HL-60 (cell line): ENCODE results near the gene ASB7.

Experiments
- DNase-seq, 2 experiments: peaks; one replicate each; pipeline ENCODE4 v3.0.0-alpha.2; 2010 to 2020; ENCODE audit warnings: low read depth in 1 of 2, low spot score in 1 of 2
- H3K27ac ChIP-seq: fragments of 250-450 bp; sonication (Bioruptor Pico); replicated peaks from 2 replicates; pipeline ENCODE4 v1.5.1; 2020; ENCODE audit warnings: mild to moderate bottlenecking, moderate library complexity
- H3K27me3 ChIP-seq: fragments of 250-450 bp; sonication (Bioruptor Pico); 2 replicates; pipeline ENCODE4 v1.5.1; 2021; ENCODE audit warnings: mild to moderate bottlenecking, moderate library complexity; ENCODE audit not compliant: insufficient read depth, poor library complexity, severe bottlenecking
- H3K4me3 ChIP-seq: replicated peaks from 2 replicates; pipeline ENCODE4 v1.5.1; 2011; ENCODE audit warnings: mild to moderate bottlenecking, control low read depth, low read length; ENCODE audit not compliant: insufficient read depth
- GABPA ChIP-seq: IDR thresholded peaks from 2 replicates; pipeline ENCODE4 v1.6.1; 2012; ENCODE audit warnings: low read depth
- POLR2AphosphoS5 ChIP-seq: IDR thresholded peaks from 2 replicates; pipeline ENCODE4 v1.6.1; 2012; ENCODE audit warnings: low read depth
- SPI1 ChIP-seq: IDR thresholded peaks from 2 replicates; pipeline ENCODE4 v1.6.1; 2012; ENCODE audit warnings: low read depth, mild to moderate bottlenecking, borderline replicate concordance
- long read RNA-seq: library from polyadenylated mRNA; unstranded; transcript quantifications from one replicate; pipeline ENCODE4 v2.0.0, GENCODE V29; 2020
- TF ChIP-seq, protein P1 (sequence below): IDR thresholded peaks from 2 replicates; pipeline ENCODE4 v1.6.1; 2012; ENCODE audit warnings: low read depth; ENCODE audit not compliant: insufficient replicate concordance
- TF ChIP-seq, protein P2 (sequence below): IDR thresholded peaks from one replicate; pipeline ENCODE4 v1.5.1; 2011; ENCODE audit warnings: low read length, control low read depth, inconsistent platforms; ENCODE audit not compliant: insufficient read depth

ASB7 gene
- long read RNA-seq, full-length matches to known transcripts = 45 of 59 reads
- long read RNA-seq, partial matches to known transcripts = 6 of 59 reads
- long read RNA-seq, other reads (novel, unspliced or antisense) = 8 of 59 reads

DNA sequence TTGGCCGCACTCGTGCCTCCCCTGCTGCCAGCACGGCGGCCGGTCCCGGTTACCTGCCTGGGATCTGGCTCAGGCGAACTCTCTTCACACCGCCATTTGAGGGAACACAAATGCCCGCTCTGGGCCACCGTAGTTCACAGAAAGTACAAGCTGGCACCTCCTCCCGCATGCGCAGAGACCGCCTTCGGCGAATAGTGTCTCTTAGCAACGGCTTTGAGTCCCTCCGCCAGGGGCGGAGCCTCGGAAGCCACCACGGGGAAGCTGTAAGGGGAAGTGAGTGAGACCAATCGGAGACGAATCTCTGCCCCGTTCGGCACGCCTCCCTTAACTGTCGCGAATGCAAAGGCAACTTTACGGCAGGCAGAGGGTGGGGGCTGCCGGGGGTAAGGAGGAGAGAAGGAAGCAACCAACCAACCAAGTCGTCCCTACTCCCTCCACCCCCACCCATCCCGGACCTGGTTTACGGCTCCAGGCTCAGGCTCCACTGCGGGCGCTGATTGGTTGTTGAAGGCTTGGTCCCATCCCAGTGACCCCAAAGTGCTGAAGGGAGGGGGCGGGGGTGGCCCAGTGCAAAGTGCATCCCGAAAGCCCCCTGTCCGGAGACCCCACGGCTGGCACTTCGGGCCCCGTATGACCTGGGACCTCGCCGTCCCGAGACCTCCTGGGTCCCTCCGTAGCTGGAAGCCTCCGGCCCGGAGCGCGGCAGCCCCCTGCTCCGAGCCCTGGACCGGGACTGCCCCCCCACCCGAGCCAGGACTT is at the start of gene ASB7, which contains the start of gene LINS1:
TSS of gene ASB7 (plus strand) at position 526 of the 759 bp plus-strand sequence. CDS start 9,628 bp downstream, outside the sequence.
TSS of gene LINS1 (minus strand) at position 121 of the 759 bp plus-strand sequence. CDS start 21,342 bp downstream, outside the sequence.
- H3K27me3 ChIP-seq = no peaks in the 10 kb centered on the region
- TF ChIP-seq POLR2AphosphoS5 (no peak; the same call in 1 of the 2 replicates), GABPA (no peak), SPI1 (peak; percentile 97)
- TF ChIP-seq, protein P1, sequence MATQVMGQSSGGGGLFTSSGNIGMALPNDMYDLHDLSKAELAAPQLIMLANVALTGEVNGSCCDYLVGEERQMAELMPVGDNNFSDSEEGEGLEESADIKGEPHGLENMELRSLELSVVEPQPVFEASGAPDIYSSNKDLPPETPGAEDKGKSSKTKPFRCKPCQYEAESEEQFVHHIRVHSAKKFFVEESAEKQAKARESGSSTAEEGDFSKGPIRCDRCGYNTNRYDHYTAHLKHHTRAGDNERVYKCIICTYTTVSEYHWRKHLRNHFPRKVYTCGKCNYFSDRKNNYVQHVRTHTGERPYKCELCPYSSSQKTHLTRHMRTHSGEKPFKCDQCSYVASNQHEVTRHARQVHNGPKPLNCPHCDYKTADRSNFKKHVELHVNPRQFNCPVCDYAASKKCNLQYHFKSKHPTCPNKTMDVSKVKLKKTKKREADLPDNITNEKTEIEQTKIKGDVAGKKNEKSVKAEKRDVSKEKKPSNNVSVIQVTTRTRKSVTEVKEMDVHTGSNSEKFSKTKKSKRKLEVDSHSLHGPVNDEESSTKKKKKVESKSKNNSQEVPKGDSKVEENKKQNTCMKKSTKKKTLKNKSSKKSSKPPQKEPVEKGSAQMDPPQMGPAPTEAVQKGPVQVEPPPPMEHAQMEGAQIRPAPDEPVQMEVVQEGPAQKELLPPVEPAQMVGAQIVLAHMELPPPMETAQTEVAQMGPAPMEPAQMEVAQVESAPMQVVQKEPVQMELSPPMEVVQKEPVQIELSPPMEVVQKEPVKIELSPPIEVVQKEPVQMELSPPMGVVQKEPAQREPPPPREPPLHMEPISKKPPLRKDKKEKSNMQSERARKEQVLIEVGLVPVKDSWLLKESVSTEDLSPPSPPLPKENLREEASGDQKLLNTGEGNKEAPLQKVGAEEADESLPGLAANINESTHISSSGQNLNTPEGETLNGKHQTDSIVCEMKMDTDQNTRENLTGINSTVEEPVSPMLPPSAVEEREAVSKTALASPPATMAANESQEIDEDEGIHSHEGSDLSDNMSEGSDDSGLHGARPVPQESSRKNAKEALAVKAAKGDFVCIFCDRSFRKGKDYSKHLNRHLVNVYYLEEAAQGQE = no peak
- TF ChIP-seq, protein P2, sequence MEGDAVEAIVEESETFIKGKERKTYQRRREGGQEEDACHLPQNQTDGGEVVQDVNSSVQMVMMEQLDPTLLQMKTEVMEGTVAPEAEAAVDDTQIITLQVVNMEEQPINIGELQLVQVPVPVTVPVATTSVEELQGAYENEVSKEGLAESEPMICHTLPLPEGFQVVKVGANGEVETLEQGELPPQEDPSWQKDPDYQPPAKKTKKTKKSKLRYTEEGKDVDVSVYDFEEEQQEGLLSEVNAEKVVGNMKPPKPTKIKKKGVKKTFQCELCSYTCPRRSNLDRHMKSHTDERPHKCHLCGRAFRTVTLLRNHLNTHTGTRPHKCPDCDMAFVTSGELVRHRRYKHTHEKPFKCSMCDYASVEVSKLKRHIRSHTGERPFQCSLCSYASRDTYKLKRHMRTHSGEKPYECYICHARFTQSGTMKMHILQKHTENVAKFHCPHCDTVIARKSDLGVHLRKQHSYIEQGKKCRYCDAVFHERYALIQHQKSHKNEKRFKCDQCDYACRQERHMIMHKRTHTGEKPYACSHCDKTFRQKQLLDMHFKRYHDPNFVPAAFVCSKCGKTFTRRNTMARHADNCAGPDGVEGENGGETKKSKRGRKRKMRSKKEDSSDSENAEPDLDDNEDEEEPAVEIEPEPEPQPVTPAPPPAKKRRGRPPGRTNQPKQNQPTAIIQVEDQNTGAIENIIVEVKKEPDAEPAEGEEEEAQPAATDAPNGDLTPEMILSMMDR = no peak
- H3K27ac ChIP-seq = peak within 1 kb of the TSS; percentile 80
- H3K4me3 ChIP-seq = peak within 1 kb of the TSS; percentile 100
- peak; percentile 100 for DNase-seq

GRCh38 chr15:100553468-100553867 is 48.9 kb upstream of the ASB7 start:
- no peaks in the 10 kb centered on the region for H3K27me3 ChIP-seq
- TF ChIP-seq SPI1 = no peak
- no peak for TF ChIP-seq POLR2AphosphoS5
- no peak for TF ChIP-seq GABPA
- H3K4me3 ChIP-seq = no peak overlapping the region
- H3K27ac ChIP-seq = peak overlapping the region; percentile 40
- DNase-seq = peak; percentile 50 to 53

DNA sequence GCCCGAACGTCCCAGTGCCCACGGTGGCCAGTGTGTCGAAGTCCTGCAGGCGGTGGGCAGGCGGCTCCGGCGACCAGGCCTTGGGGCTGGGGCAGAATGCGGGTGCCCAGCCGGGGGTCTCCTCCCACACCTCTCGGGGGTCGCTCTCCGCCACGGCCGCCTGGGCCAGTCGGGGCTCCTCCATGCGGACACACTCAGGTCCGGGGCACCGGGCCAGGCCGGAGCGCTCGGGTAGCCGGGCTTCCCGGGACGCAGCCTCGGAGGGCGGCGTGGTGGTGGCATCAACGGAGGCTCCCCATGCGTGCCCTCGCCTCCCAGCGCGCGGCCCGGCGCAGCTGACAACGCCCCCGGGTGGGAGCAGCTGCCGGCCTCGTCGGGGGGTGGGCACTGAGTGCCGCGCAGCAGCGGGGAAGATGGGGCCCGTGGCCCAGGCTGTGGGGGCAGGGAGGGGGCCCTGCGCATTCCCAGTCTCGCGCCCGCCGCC is 43.6 kb upstream of the ASB7 start:
- no peak overlapping the region for H3K27ac ChIP-seq
- no peak for DNase-seq
- TF ChIP-seq GABPA (no peak), POLR2AphosphoS5 (no peak)
- TF ChIP-seq, protein P2 = no peak
- H3K27me3 ChIP-seq = no peaks in the 10 kb centered on the region
- no peak overlapping the region for H3K4me3 ChIP-seq

- DNase-seq = peak; percentile 66 to 76
Measured at GRCh38 chr15:100559330-100559729, 43.1 kb upstream of the ASB7 start.

More at GRCh38 chr15:100559330-100559729, 43.1 kb upstream of the ASB7 start:
- peak overlapping the region; percentile 53 for H3K27ac ChIP-seq
- no peak overlapping the region for H3K4me3 ChIP-seq
- TF ChIP-seq, protein P2 = no peak
- TF ChIP-seq POLR2AphosphoS5 (no peak), GABPA (no peak), SPI1 (no peak)
- TF ChIP-seq, protein P1 = no peak
- no peaks in the 10 kb centered on the region for H3K27me3 ChIP-seq
